Sigmoid colon (tissue), 7 donors: ENCODE measurements around the gene THRB. TPM values are rescaled to one million over a fixed set of nuclear protein-coding genes. Genes with fewer than 3 reads are reported as not detected.

Experiments
- DNase-seq: peaks from one replicate; pipeline ENCODE4 v3.0.0-alpha.2; 2019
- H3K27ac ChIP-seq, 4 donors: fragments of 200-600 bp; sonication (generic); one replicate each; pipeline ENCODE4 v1.5.1; 2016 to 2019; ENCODE audit warnings: mild to moderate bottlenecking in 1 of 4
- H3K27me3 ChIP-seq, 3 donors: fragments of 200-600 bp; sonication (generic); one replicate each; pipeline ENCODE4 v1.5.1; 2019; ENCODE audit warnings: mild to moderate bottlenecking in 1 of 3
- H3K36me3 ChIP-seq, 4 donors: fragments of 200-600 bp; sonication (generic); one replicate each; pipeline ENCODE4 v1.5.1; 2016 to 2019
- H3K4me1 ChIP-seq, 4 donors: fragments of 200-600 bp; sonication (generic); one replicate each; pipeline ENCODE4 v1.5.1; 2017 to 2019
- H3K4me3 ChIP-seq, 4 donors: fragments of 200-600 bp; sonication (generic); one replicate each; pipeline ENCODE4 v1.5.1; 2017 to 2019; ENCODE audit warnings: mild to moderate bottlenecking in 2 of 4, moderate library complexity in 1 of 4
- H3K9me3 ChIP-seq, 4 donors: fragments of 200-600 bp in 3 of 4; sonication (generic) in 3 of 4; one replicate each; pipeline versions ENCODE4 v1.5.1 to v1.6.1; 2013 to 2019
- EP300 ChIP-seq, 4 donors: sonication (generic); formaldehyde crosslinking; IDR thresholded peaks; one replicate each; pipeline ENCODE4 v1.6.1; 2017; ENCODE audit warnings: antibody characterized with exemption in 4 of 4
- POLR2A ChIP-seq, 2 donors: fragments of 450-650 bp; IDR thresholded peaks; one replicate each; pipeline ENCODE4 v1.6.1; 2016; ENCODE audit warnings: antibody characterized with exemption in 2 of 2, mild to moderate bottlenecking in 2 of 2, moderate library complexity in 2 of 2
- POLR2AphosphoS5 ChIP-seq, 4 donors: sonication (generic); formaldehyde crosslinking; IDR thresholded peaks; one replicate each; pipeline ENCODE4 v1.6.1; 2017; ENCODE audit warnings: antibody characterized with exemption in 4 of 4
- WGBS, 2 donors: extraction: QIAGEN DNeasy Blood & Tissue Kit; methylation state at CpG; one replicate each; pipeline ENCODE4 v1.1.7; 2013; 5-methylcytosine and 5-hydroxymethylcytosine counted together
- intact Hi-C: fragments of 100-400 bp; cut with DNase I; formaldehyde crosslinking; loops from one replicate; pipeline ENCODE4 v1.15.1; 2023
- polyA plus RNA-seq, 3 donors: library from polyadenylated mRNA; stranded (reverse); fragments of 200-250 nt; gene quantifications; one replicate each; pipeline ENCODE4 v1.2.3, GENCODE V29; 2013
- total RNA-seq, 4 donors: library from RNA; depleted of rRNA; stranded (reverse); fragments of >200 nt; gene quantifications; one replicate each; pipeline ENCODE4 v1.1.0, GENCODE V29; 2016
- TF ChIP-seq, protein P1 (sequence below), 4 experiments: fragments of 450-650 bp in 3 of 4; fragments of 200-600 bp in 1 of 4; IDR thresholded peaks; one replicate each; pipeline ENCODE4 v1.5.1; 2016 to 2019; ENCODE audit warnings: antibody characterized with exemption in 4 of 4, mild to moderate bottlenecking in 3 of 4, moderate library complexity in 2 of 4
- donor health status: healthy with polysubstance abuse.
- donor health status: Bipolar disorder and iron deficiency.
- donor health status: healthy.

The THRB gene
- total and polyA plus RNA-seq, 7 donors, result 7.2 to 49.5 (median 29.7) TPM

DNA sequence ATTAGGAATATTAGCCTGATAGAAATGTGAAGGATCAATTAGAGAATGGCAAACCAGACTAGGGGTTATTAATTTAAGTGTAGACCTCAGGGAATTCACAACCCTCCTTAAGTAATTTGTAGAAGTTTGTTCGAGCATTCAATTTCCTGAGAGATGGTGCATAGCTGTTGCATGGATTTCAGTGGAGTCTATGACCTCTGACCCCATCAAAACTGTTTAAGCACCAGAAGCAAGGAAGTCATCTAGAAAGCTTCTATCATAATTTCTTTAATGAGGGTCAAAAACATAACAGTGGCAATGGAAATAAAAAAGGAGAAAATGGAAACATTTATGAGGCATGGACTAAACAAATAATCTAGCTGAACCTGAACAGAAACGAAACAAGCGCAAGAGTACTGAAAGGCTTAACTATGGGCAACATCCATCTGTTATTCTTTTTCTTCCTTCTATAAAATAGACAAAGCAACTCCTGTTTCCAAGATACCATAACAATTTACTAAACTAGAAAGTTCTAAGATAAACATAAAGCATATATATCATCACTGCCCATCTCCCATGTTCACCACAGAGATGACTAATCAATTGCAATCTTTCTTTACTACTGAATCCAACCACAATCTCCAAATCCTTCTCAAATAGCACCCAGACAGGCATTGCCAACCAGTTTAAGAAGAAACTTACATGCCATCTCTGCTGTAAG, 151.4 kb downstream of the THRB start:
- no peak for DNase-seq
- no peaks in the 10 kb centered on the region for H3K27me3 ChIP-seq
- peaks cover 0 to 70% (median 43%) of the 10 kb centered on the region in 4 donors for H3K4me1 ChIP-seq
- no peak overlapping the region for H3K27ac ChIP-seq
- H3K36me3 ChIP-seq, result no peaks in the 10 kb centered on the region
- intact Hi-C loops, result no loop called here
- TF ChIP-seq, protein P1, sequence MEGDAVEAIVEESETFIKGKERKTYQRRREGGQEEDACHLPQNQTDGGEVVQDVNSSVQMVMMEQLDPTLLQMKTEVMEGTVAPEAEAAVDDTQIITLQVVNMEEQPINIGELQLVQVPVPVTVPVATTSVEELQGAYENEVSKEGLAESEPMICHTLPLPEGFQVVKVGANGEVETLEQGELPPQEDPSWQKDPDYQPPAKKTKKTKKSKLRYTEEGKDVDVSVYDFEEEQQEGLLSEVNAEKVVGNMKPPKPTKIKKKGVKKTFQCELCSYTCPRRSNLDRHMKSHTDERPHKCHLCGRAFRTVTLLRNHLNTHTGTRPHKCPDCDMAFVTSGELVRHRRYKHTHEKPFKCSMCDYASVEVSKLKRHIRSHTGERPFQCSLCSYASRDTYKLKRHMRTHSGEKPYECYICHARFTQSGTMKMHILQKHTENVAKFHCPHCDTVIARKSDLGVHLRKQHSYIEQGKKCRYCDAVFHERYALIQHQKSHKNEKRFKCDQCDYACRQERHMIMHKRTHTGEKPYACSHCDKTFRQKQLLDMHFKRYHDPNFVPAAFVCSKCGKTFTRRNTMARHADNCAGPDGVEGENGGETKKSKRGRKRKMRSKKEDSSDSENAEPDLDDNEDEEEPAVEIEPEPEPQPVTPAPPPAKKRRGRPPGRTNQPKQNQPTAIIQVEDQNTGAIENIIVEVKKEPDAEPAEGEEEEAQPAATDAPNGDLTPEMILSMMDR (IDR thresholded peaks at IDR 0.05), result no peak
- TF ChIP-seq POLR2A (IDR thresholded peaks at IDR 0.05) (no peak), POLR2AphosphoS5 (IDR thresholded peaks at IDR 0.05) (no peak), EP300 (IDR thresholded peaks at IDR 0.05) (no peak)
- H3K9me3 ChIP-seq, result no peaks in the 10 kb centered on the region
- no peak overlapping the region for H3K4me3 ChIP-seq
- 76 to 78% methylated on average over 3 of the region's 3 CpGs for WGBS, 2 donors

DNA sequence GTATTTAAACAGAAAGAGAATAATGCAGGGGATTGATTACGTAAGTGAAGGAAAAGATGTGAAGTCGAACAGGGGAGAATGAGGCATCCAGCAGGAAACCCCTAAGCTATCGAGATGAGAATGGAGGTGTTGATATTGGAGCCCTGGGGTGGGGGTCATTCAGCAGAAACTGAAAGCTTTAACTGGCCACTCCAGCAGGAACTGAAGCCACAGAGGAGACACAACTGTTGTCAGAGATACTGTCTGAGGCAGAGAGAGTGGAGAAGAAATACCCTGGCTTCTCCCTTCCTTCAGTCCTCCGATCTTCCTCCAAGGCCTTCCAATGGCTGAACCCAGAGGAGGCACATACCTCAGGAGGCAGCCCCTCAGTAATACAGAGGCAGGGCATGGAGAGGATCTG, 152.4 kb downstream of the THRB start:
- Histone ChIP-seq H3K9me3 (no peaks in the 10 kb centered on the region), H3K4me1 (peaks cover 0 to 76% (median 46%) of the 10 kb centered on the region in 4 donors), H3K4me3 (no peak overlapping the region), H3K27me3 (no peaks in the 10 kb centered on the region), H3K27ac (peak overlapping the region in 1 of 4 donors; percentile 32), H3K36me3 (no peaks in the 10 kb centered on the region)
- no peak for DNase-seq
- WGBS, 2 donors, result 93 to 97% methylated on average over 4 of the region's 4 CpGs
- intact Hi-C loops, result no loop called here
- no peak for TF ChIP-seq EP300 (IDR thresholded peaks at IDR 0.05)
- TF ChIP-seq, protein P1 (IDR thresholded peaks at IDR 0.05), result no peak
- TF ChIP-seq POLR2A (IDR thresholded peaks at IDR 0.05), result no peak
- TF ChIP-seq POLR2AphosphoS5 (IDR thresholded peaks at IDR 0.05), result no peak

DNA sequence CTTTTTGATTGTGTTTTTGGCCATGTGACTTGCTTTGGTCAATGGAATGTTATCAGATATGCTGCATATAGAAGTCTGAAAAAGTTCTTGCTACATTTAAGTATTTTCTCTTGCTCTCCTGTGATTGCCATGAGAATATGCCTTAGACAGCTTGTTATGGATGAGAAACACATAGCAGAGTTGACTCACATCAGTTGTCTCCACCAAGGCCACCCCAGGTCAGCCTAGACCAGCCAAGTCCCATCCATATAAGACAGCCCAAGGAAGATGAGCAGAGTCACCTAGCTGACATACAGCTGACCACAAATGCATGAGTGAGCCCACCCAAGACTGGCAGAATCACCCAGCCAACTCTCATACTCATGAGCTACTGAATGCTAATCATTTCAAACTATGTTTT, 153.0 kb downstream of the THRB start:
- Histone ChIP-seq H3K9me3 (no peaks in the 10 kb centered on the region), H3K27ac (no peak overlapping the region), H3K27me3 (no peaks in the 10 kb centered on the region), H3K36me3 (no peaks in the 10 kb centered on the region), H3K4me3 (no peak overlapping the region), H3K4me1 (peaks cover 0 to 81% (median 47%) of the 10 kb centered on the region in 4 donors)
- no peak for DNase-seq
- intact Hi-C loops, result no loop called here
- TF ChIP-seq, protein P1 (IDR thresholded peaks at IDR 0.05), result no peak
- no peak for TF ChIP-seq POLR2A (IDR thresholded peaks at IDR 0.05)
- no peak for TF ChIP-seq EP300 (IDR thresholded peaks at IDR 0.05)
- no peak for TF ChIP-seq POLR2AphosphoS5 (IDR thresholded peaks at IDR 0.05)

DNA sequence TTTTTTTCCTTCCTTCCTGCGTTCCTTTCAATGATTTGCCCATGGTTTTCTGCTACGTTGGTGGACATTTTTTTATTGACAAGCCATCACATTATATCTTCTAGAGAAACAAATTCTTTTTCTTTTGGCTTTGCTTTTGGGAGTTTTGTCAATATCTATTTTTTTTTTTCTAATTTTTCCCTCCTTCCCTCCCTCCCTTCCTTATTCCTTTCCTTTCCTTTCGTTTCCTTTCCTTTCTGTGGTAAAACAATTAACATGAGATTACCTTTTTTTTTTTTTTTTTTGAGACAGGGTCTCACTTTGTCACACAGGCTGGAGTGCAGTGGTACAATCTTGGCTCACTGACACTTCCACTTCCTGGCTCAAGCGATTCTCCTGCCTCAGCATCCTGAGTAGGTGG, 153.7 kb downstream of the THRB start:
- no peak overlapping the region for H3K4me3 ChIP-seq
- no peaks in the 10 kb centered on the region for H3K36me3 ChIP-seq
- H3K9me3 ChIP-seq, result no peaks in the 10 kb centered on the region
- intact Hi-C loops, result no loop called here
- H3K4me1 ChIP-seq, result peaks cover 0 to 80% (median 47%) of the 10 kb centered on the region in 4 donors
- WGBS, 2 donors, result 84 to 89% methylated on average over 4 of the region's 4 CpGs
- TF ChIP-seq EP300 (IDR thresholded peaks at IDR 0.05), result no peak
- no peak for TF ChIP-seq POLR2A (IDR thresholded peaks at IDR 0.05)
- TF ChIP-seq, protein P1 (IDR thresholded peaks at IDR 0.05), result no peak
- no peak for TF ChIP-seq POLR2AphosphoS5 (IDR thresholded peaks at IDR 0.05)
- no peak overlapping the region for H3K27ac ChIP-seq
- no peaks in the 10 kb centered on the region for H3K27me3 ChIP-seq
- no peak for DNase-seq

DNA sequence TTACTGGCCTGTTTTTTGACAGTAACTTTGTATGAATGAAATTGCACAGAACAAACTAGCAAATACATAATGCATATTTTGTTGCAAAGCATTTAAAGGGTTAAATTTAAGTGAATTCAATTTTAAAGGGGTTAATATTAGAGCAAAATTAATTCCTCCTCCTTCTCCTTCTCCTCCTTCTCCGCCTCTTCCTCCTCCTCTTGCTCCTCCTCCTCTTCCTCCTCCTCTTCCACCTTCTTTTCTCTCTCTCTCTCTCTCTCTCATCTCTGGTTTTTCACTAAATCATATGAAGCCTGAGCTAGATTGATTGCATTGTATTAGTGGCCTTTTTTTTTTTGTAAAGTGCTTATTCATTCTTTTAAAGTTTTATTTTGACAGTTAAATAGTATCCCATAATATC, 154.5 kb downstream of the THRB start:
- intact Hi-C loops, result no loop called here
- WGBS, 2 donors, result 85 to 88% methylated on average over 1 of the region's 1 CpG
- TF ChIP-seq POLR2AphosphoS5 (IDR thresholded peaks at IDR 0.05), result no peak
- no peak for TF ChIP-seq POLR2A (IDR thresholded peaks at IDR 0.05)
- TF ChIP-seq EP300 (IDR thresholded peaks at IDR 0.05), result no peak
- TF ChIP-seq, protein P1 (IDR thresholded peaks at IDR 0.05), result no peak
- H3K4me1 ChIP-seq, result peaks cover 0 to 72% (median 45%) of the 10 kb centered on the region in 4 donors
- H3K27ac ChIP-seq, result no peak overlapping the region
- H3K36me3 ChIP-seq, result no peaks in the 10 kb centered on the region
- H3K4me3 ChIP-seq, result no peak overlapping the region
- DNase-seq, result no peak
- no peaks in the 10 kb centered on the region for H3K9me3 ChIP-seq
- H3K27me3 ChIP-seq, result no peaks in the 10 kb centered on the region
